H9 (cell line): ENCODE measurements around the gene PLCXD3. TPM values are rescaled to one million over a fixed set of nuclear protein-coding genes. Genes with fewer than 3 reads are reported as not detected.

ENCODE experiments used
- DNase-seq: peaks from one replicate; pipeline ENCODE4 v3.0.0-alpha.2; 2017
- H2AFZ ChIP-seq: one replicate; pipeline ENCODE4 v1.6.1; 2013; ENCODE audit warnings: mild to moderate bottlenecking, low read length, control low read depth, moderate library complexity
- H2AK5ac ChIP-seq: 2 replicates; pipeline ENCODE4 v1.6.1; 2013; ENCODE audit warnings: low read length, control low read depth, mixed read lengths; ENCODE audit not compliant: insufficient read length
- H2BK120ac ChIP-seq: one replicate; pipeline ENCODE4 v1.6.1; 2013; ENCODE audit warnings: low read depth, mild to moderate bottlenecking, low read length, control low read depth, inconsistent platforms; ENCODE audit not compliant: poor library complexity, severe bottlenecking
- H2BK12ac ChIP-seq: 2 replicates; pipeline ENCODE4 v1.6.1; 2013; ENCODE audit warnings: low read length, control low read depth, mixed read lengths, low read depth; ENCODE audit not compliant: insufficient read length
- H2BK15ac ChIP-seq: 2 replicates; pipeline ENCODE4 v1.6.1; 2013; ENCODE audit warnings: low read depth, low read length, control low read depth
- H2BK20ac ChIP-seq: one replicate; pipeline ENCODE4 v1.6.1; 2013; ENCODE audit warnings: low read depth, mild to moderate bottlenecking, low read length, control low read depth, inconsistent platforms; ENCODE audit not compliant: poor library complexity, severe bottlenecking
- H2BK5ac ChIP-seq: 2 replicates; pipeline ENCODE4 v1.6.1; 2013; ENCODE audit warnings: low read length, control low read depth, mixed read lengths; ENCODE audit not compliant: insufficient read length
- H3K14ac ChIP-seq: 2 replicates; pipeline ENCODE4 v1.6.1; 2013; ENCODE audit warnings: low read length, control low read depth; ENCODE audit not compliant: insufficient read depth
- H3K18ac ChIP-seq: 2 replicates; pipeline ENCODE4 v1.6.1; 2013; ENCODE audit warnings: low read depth, mild to moderate bottlenecking, mixed read lengths, low read length, control low read depth; ENCODE audit not compliant: insufficient read length
- H3K23ac ChIP-seq: 2 replicates; pipeline ENCODE4 v1.6.1; 2013; ENCODE audit warnings: low read length, control low read depth, mixed read lengths, low read depth; ENCODE audit not compliant: insufficient read length
- H3K23me2 ChIP-seq: 2 replicates; pipeline ENCODE4 v1.6.1; 2013; ENCODE audit warnings: low read depth, mild to moderate bottlenecking, mixed read lengths, low read length, control low read depth; ENCODE audit not compliant: insufficient read length, poor library complexity, severe bottlenecking
- H3K27ac ChIP-seq: 2 replicates; pipeline ENCODE4 v1.5.1; 2013; ENCODE audit warnings: low read length, control low read depth, mixed read lengths, low read depth; ENCODE audit not compliant: insufficient read length
- H3K27me3 ChIP-seq: 2 replicates; pipeline ENCODE4 v1.6.1; 2013; ENCODE audit warnings: low read length, control low read depth, inconsistent platforms; ENCODE audit not compliant: insufficient read depth
- H3K4ac ChIP-seq: 2 replicates; pipeline ENCODE4 v1.6.1; 2013; ENCODE audit warnings: low read depth, mild to moderate bottlenecking, control low read depth, inconsistent platforms, low read length, moderate library complexity
- H3K4me1 ChIP-seq: 2 replicates; pipeline ENCODE4 v1.6.1; 2013; ENCODE audit warnings: low read length, control low read depth, inconsistent platforms; ENCODE audit not compliant: insufficient read depth
- H3K4me2 ChIP-seq: 2 replicates; pipeline ENCODE4 v1.6.1; 2013; ENCODE audit warnings: low read length, control low read depth, mixed read lengths; ENCODE audit not compliant: insufficient read length, insufficient read depth
- H3K56ac ChIP-seq: 2 replicates; pipeline ENCODE4 v1.6.1; 2013; ENCODE audit warnings: low read depth, mild to moderate bottlenecking, mixed read lengths, low read length, control low read depth; ENCODE audit not compliant: insufficient read length
- H3K79me1 ChIP-seq: 2 replicates; pipeline ENCODE4 v1.6.1; 2013; ENCODE audit warnings: low read depth, mild to moderate bottlenecking, moderate library complexity, low read length, control low read depth, inconsistent platforms; ENCODE audit not compliant: insufficient read depth, poor library complexity, severe bottlenecking
- H3K79me2 ChIP-seq: 2 replicates; pipeline ENCODE4 v1.6.1; 2013; ENCODE audit warnings: low read length, control low read depth, inconsistent platforms; ENCODE audit not compliant: insufficient read depth
- H3K9ac ChIP-seq: 2 replicates; pipeline ENCODE4 v1.6.1; 2013; ENCODE audit warnings: low read length, control low read depth, mixed read lengths; ENCODE audit not compliant: insufficient read length; ENCODE audit errors: extremely low read depth
- H3K9me3 ChIP-seq: one replicate; pipeline ENCODE4 v1.6.1; 2013; ENCODE audit warnings: low read depth, low read length, inconsistent platforms; ENCODE audit not compliant: control insufficient read depth
- H3T11ph ChIP-seq: one replicate; pipeline ENCODE4 v1.6.1; 2013; ENCODE audit warnings: mild to moderate bottlenecking, low read length, control low read depth, inconsistent platforms
- H4K20me1 ChIP-seq: one replicate; pipeline ENCODE4 v1.6.1; 2013; ENCODE audit not compliant: control insufficient read depth, insufficient read length, insufficient read depth
- H4K5ac ChIP-seq: 2 replicates; pipeline ENCODE4 v1.6.1; 2013; ENCODE audit warnings: low read depth, mild to moderate bottlenecking, mixed read lengths, low read length, control low read depth; ENCODE audit not compliant: insufficient read length
- H4K8ac ChIP-seq: replicated peaks from 2 replicates; pipeline ENCODE4 v1.6.1; 2013; ENCODE audit warnings: low read length, control low read depth, mixed read lengths, low read depth; ENCODE audit not compliant: insufficient read length
- H4K91ac ChIP-seq: 2 replicates; pipeline ENCODE4 v1.6.1; 2013; ENCODE audit warnings: low read depth, mild to moderate bottlenecking, moderate library complexity, mixed read lengths, low read length, control low read depth; ENCODE audit not compliant: insufficient read length
- H3K27ac Mint-ChIP-seq, 3 experiments: 2 replicates in 2 of 3; 3 replicates in 1 of 3; pipeline ENCODE4 v1.8.0; 2020 to 2021; ENCODE audit warnings: mixed read lengths in 3 of 3, mild to moderate bottlenecking in 1 of 3, moderate library complexity in 1 of 3
- H3K27me3 Mint-ChIP-seq: 2 replicates; pipeline ENCODE4 v1.8.0; 2021; ENCODE audit warnings: low read depth, mild to moderate bottlenecking, moderate library complexity, mixed read lengths
- H3K36me3 Mint-ChIP-seq, 3 experiments: 2 replicates in 2 of 3; 3 replicates in 1 of 3; pipeline ENCODE4 v1.8.0; 2020 to 2021; ENCODE audit warnings: low read depth in 3 of 3, mixed read lengths in 3 of 3; ENCODE audit not compliant: insufficient read depth in 1 of 3
- H3K4me1 Mint-ChIP-seq, 2 experiments: 2 replicates each; pipeline ENCODE4 v1.8.0; 2020; ENCODE audit warnings: mixed read lengths in 2 of 2
- H3K4me3 Mint-ChIP-seq, 2 experiments: 2 replicates in 1 of 2; 3 replicates in 1 of 2; pipeline ENCODE4 v1.8.0; 2020 to 2021; ENCODE audit warnings: mild to moderate bottlenecking in 2 of 2, mixed read lengths in 2 of 2, moderate library complexity in 1 of 2
- H3K9me3 Mint-ChIP-seq, 2 experiments: 2 replicates in 1 of 2; 3 replicates in 1 of 2; pipeline ENCODE4 v1.8.0; 2020; ENCODE audit warnings: mild to moderate bottlenecking in 2 of 2, mixed read lengths in 2 of 2, moderate library complexity in 1 of 2
- WGBS: extraction: QIAGEN DNeasy Blood & Tissue Kit; methylation state at CpG from one replicate; pipeline ENCODE4 v1.1.7; 2013; ENCODE audit warnings: missing lambda C conversion rate, low lambda C conversion rate, mixed read lengths; ENCODE audit not compliant: insufficient read length; ENCODE audit errors: extremely low coverage; 5-methylcytosine and 5-hydroxymethylcytosine counted together
- total RNA-seq: library from RNA; stranded (reverse); gene quantifications from 2 replicates; pipeline ENCODE4 v1.2.1, GENCODE V29; 2021
- TF ChIP-seq, protein P1 (sequence below): fragments of 200-600 bp; sonication (generic); conservative IDR thresholded peaks from 3 replicates; pipeline ENCODE4 v1.8.0; 2021; ENCODE audit warnings: antibody characterized with exemption, mild to moderate bottlenecking

PLCXD3 gene
- total RNA-seq, 1 experiment from 2014 or later = not detected

GRCh38 chr5:41408676-41409443 is 101.5 kb downstream of the PLCXD3 start:
- no peak for DNase-seq
- H3K27ac Mint-ChIP-seq = no peak overlapping the region
- Histone ChIP-seq H3K4me2 (no peak overlapping the region), H3K23me2 (no peaks in the 10 kb centered on the region), H4K20me1 (no peaks in the 10 kb centered on the region), H3K18ac (no peak overlapping the region), H4K5ac (no peak overlapping the region), H3K9ac (no peak overlapping the region), H3K79me2 (no peaks in the 10 kb centered on the region), H2BK12ac (no peak overlapping the region), H2BK15ac (no peak overlapping the region), H4K8ac (no peak overlapping the region), H3K4me1 (no peaks in the 10 kb centered on the region), H2BK20ac (no peak overlapping the region), H3K56ac (no peak overlapping the region), H3K9me3 (no peaks in the 10 kb centered on the region), H2BK5ac (no peak overlapping the region), H3K4ac (no peak overlapping the region), H2AFZ (no peak overlapping the region), H2AK5ac (no peak overlapping the region), H3K79me1 (no peaks in the 10 kb centered on the region), H2BK120ac (no peak overlapping the region), H3K27ac (no peak overlapping the region), H4K91ac (no peak overlapping the region), H3K27me3 (no peaks in the 10 kb centered on the region), H3K14ac (no peak overlapping the region), H3K23ac (no peak overlapping the region), H3T11ph (no peak overlapping the region)
- no peaks in the 10 kb centered on the region for H3K27me3 Mint-ChIP-seq
- no peaks in the 10 kb centered on the region for H3K9me3 Mint-ChIP-seq
- no peaks in the 10 kb centered on the region for H3K36me3 Mint-ChIP-seq
- H3K4me1 Mint-ChIP-seq = peaks cover 0 to 3% of the 10 kb centered on the region in 2 experiments; a peak in 1 of 4 replicates
- WGBS = no CpG with 5 or more reads among the region's 6 CpGs
- TF ChIP-seq, protein P1, sequence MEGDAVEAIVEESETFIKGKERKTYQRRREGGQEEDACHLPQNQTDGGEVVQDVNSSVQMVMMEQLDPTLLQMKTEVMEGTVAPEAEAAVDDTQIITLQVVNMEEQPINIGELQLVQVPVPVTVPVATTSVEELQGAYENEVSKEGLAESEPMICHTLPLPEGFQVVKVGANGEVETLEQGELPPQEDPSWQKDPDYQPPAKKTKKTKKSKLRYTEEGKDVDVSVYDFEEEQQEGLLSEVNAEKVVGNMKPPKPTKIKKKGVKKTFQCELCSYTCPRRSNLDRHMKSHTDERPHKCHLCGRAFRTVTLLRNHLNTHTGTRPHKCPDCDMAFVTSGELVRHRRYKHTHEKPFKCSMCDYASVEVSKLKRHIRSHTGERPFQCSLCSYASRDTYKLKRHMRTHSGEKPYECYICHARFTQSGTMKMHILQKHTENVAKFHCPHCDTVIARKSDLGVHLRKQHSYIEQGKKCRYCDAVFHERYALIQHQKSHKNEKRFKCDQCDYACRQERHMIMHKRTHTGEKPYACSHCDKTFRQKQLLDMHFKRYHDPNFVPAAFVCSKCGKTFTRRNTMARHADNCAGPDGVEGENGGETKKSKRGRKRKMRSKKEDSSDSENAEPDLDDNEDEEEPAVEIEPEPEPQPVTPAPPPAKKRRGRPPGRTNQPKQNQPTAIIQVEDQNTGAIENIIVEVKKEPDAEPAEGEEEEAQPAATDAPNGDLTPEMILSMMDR = no peak
- no peak overlapping the region for H3K4me3 Mint-ChIP-seq
